BLaER1 treated with 17β-estradiol and CSF1 and Interleukin-3, amounts not matched to agents 10 nM and 100 nM (cell line): ENCODE data around the gene MLPH.

Experiments used
- H3K27ac ChIP-seq, 11 experiments: shearing (Covaris generic); formaldehyde crosslinking; 2 replicates each; pipeline ENCODE4 v1.8.1; 2022
- H3K27me3 ChIP-seq, 11 experiments: shearing (Covaris generic); formaldehyde crosslinking; 2 replicates each; pipeline ENCODE4 v1.8.1; 2022
- H3K36me3 ChIP-seq, 11 experiments: shearing (Covaris generic); formaldehyde crosslinking; 2 replicates each; pipeline ENCODE4 v1.8.1; 2022
- H3K4me1 ChIP-seq, 10 experiments: shearing (Covaris generic); formaldehyde crosslinking; 2 replicates each; pipeline ENCODE4 v1.8.1; 2022
- H3K4me2 ChIP-seq, 11 experiments: shearing (Covaris generic); formaldehyde crosslinking; 2 replicates each; pipeline ENCODE4 v1.8.1; 2022
- H3K4me3 ChIP-seq, 10 experiments: shearing (Covaris generic); formaldehyde crosslinking; 2 replicates each; pipeline ENCODE4 v1.8.1; 2022
- H3K9ac ChIP-seq, 11 experiments: shearing (Covaris generic); formaldehyde crosslinking; 2 replicates each; pipeline ENCODE4 v1.8.1; 2022
- H3K9me3 ChIP-seq, 11 experiments: shearing (Covaris generic); formaldehyde crosslinking; replicated peaks in 1 of 11; 2 replicates each; pipeline ENCODE4 v1.8.1; 2022
- H4K20me1 ChIP-seq, 11 experiments: shearing (Covaris generic); formaldehyde crosslinking; 2 replicates each; pipeline ENCODE4 v1.8.1; 2022
- Cebpa-rat ChIP-seq, 11 experiments: shearing (Covaris generic); IDR thresholded peaks; 2 replicates each; pipeline ENCODE4 v1.8.1; 2022

Gene MLPH

DNA sequence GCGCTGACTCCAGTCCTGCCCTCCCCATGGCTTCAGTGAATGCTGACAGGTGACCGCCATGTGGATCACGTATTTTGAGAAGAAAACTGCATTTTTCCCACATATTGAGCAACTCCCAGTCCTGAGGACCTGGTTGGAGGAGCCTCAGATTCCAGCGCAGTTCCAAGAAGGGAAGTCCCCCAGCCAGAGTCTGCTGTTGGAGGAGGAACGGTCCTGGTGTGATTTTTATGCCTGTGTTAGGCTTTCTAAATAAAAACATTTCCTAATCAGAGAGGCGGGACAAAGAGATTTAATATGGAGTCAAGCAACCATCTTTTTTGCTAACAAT lies 40.7 kb upstream of the MLPH start:
- Histone ChIP-seq H3K4me2 (no peak overlapping the region), H4K20me1 (no peaks in the 10 kb centered on the region), H3K36me3 (no peaks in the 10 kb centered on the region), H3K4me1 (peaks cover 15 to 52% (median 37%) of the 10 kb centered on the region in 10 experiments), H3K4me3 (no peak overlapping the region), H3K27ac (no peak overlapping the region), H3K27me3 (no peaks in the 10 kb centered on the region), H3K9me3 (peaks cover 0 to 26% (median 12%) of the 10 kb centered on the region in 11 experiments; a peak in 15 of 22 replicates), H3K9ac (no peak overlapping the region)
- TF ChIP-seq Cebpa-rat (IDR thresholded peaks at IDR 0.05): no peak

- TF ChIP-seq Cebpa-rat (IDR thresholded peaks at IDR 0.05): no peak
- no peaks in the 10 kb centered on the region for H3K27me3 ChIP-seq
Observed at GRCh38 chr2:237447496-237447895, 39.6 kb upstream of the MLPH start.

GRCh38 chr2:237448171-237448570 lies 38.9 kb upstream of the MLPH start:
- H4K20me1 ChIP-seq: no peaks in the 10 kb centered on the region
- peak overlapping the region in 7 of 11 experiments; percentile 65 to 86 (median 81); a peak in 11 of 22 replicates for H3K4me2 ChIP-seq
- H3K9me3 ChIP-seq: peaks cover 0 to 34% (median 19%) of the 10 kb centered on the region in 11 experiments; a peak in 16 of 22 replicates
- H3K4me1 ChIP-seq: peaks cover 16 to 65% (median 47%) of the 10 kb centered on the region in 10 experiments
- no peaks in the 10 kb centered on the region for H3K36me3 ChIP-seq
- no peak overlapping the region for H3K4me3 ChIP-seq
- H3K27ac ChIP-seq: no peak overlapping the region
- no peaks in the 10 kb centered on the region for H3K27me3 ChIP-seq
- no peak for TF ChIP-seq Cebpa-rat (IDR thresholded peaks at IDR 0.05)
- no peak overlapping the region for H3K9ac ChIP-seq

More at GRCh38 chr2:237447496-237447895, 39.6 kb upstream of the MLPH start:
- Histone ChIP-seq H3K4me2 (no peak overlapping the region), H3K9me3 (peaks cover 0 to 33% (median 19%) of the 10 kb centered on the region in 11 experiments; a peak in 16 of 22 replicates), H3K27ac (no peak overlapping the region), H3K36me3 (no peaks in the 10 kb centered on the region), H4K20me1 (no peaks in the 10 kb centered on the region), H3K9ac (no peak overlapping the region), H3K4me1 (peaks cover 16 to 58% (median 42%) of the 10 kb centered on the region in 10 experiments), H3K4me3 (no peak overlapping the region)

DNA sequence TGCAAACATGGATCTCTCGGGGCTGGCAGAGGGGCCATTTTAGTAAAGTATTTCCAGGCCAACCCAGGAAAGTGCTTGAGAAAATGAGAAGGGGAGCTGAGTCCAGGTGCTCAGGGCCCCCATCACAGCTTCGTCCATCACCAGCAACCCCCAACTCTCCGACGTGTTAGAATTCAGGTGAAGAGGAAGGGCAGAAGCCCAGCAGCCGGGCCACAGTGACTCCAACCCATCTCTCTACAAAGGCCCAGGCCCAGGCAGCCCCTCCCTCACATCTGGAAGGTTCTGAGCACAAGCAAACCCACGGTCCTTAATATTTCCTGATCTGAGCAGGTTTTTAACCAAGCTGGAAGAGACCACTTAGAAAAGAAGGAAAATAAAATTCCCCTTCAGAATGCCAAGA lies 38.4 kb upstream of the MLPH start:
- Histone ChIP-seq H3K4me1 (peaks cover 16 to 69% (median 47%) of the 10 kb centered on the region in 10 experiments), H4K20me1 (no peaks in the 10 kb centered on the region), H3K9ac (no peak overlapping the region), H3K4me2 (peak overlapping the region; percentile 57 to 86 (median 78); a peak in 19 of 22 replicates), H3K4me3 (no peak overlapping the region), H3K27me3 (no peaks in the 10 kb centered on the region), H3K36me3 (no peaks in the 10 kb centered on the region), H3K9me3 (peaks cover 0 to 35% (median 19%) of the 10 kb centered on the region in 11 experiments; a peak in 16 of 22 replicates), H3K27ac (no peak overlapping the region)
- no peak for TF ChIP-seq Cebpa-rat (IDR thresholded peaks at IDR 0.05)

- Histone ChIP-seq H3K9ac (peak overlapping the region in 2 of 11 experiments; percentile 14 to 40; a peak in 2 of 22 replicates), H3K36me3 (no peaks in the 10 kb centered on the region), H3K9me3 (peaks cover 0 to 42% (median 21%) of the 10 kb centered on the region in 11 experiments; a peak in 17 of 22 replicates), H3K4me3 (peak overlapping the region in 3 of 10 experiments; percentile 4 to 12 (median 8); a peak in 2 of 20 replicates), H3K27me3 (no peaks in the 10 kb centered on the region), H3K27ac (peak overlapping the region in 7 of 11 experiments; percentile 1 to 38 (median 27); a peak in 11 of 22 replicates), H3K4me2 (peak overlapping the region; percentile 57 to 86 (median 78)), H3K4me1 (peaks cover 16 to 71% (median 47%) of the 10 kb centered on the region in 10 experiments), H4K20me1 (no peaks in the 10 kb centered on the region)
- no peak for TF ChIP-seq Cebpa-rat (IDR thresholded peaks at IDR 0.05)
Observed at GRCh38 chr2:237449193-237449881, 37.7 kb upstream of the MLPH start.

GRCh38 chr2:237450108-237450507 lies 36.9 kb upstream of the MLPH start:
- peak overlapping the region in 6 of 11 experiments; percentile 1 to 38 (median 26); a peak in 6 of 22 replicates for H3K27ac ChIP-seq
- peak overlapping the region in 2 of 10 experiments; percentile 8 to 12; a peak in 4 of 20 replicates for H3K4me3 ChIP-seq
- H3K4me1 ChIP-seq: peaks cover 16 to 70% (median 45%) of the 10 kb centered on the region in 10 experiments

GRCh38 chr2:237450583-237450982 lies 36.5 kb upstream of the MLPH start:
- Histone ChIP-seq H3K4me2 (peak overlapping the region in 8 of 11 experiments; percentile 57 to 86 (median 80); a peak in 15 of 22 replicates), H3K9ac (no peak overlapping the region), H3K27me3 (no peaks in the 10 kb centered on the region), H3K27ac (no peak overlapping the region; a peak in 1 of 22 replicates), H3K4me1 (peaks cover 18 to 70% (median 46%) of the 10 kb centered on the region in 10 experiments), H3K36me3 (no peaks in the 10 kb centered on the region), H3K9me3 (peaks cover 0 to 55% (median 32%) of the 10 kb centered on the region in 11 experiments; a peak in 18 of 22 replicates), H3K4me3 (no peak overlapping the region), H4K20me1 (no peaks in the 10 kb centered on the region)
- TF ChIP-seq Cebpa-rat (IDR thresholded peaks at IDR 0.05): no peak

More at GRCh38 chr2:237450108-237450507, 36.9 kb upstream of the MLPH start:
- Histone ChIP-seq H3K9me3 (peaks cover 0 to 50% (median 29%) of the 10 kb centered on the region in 11 experiments; a peak in 18 of 22 replicates), H3K4me2 (peak overlapping the region; percentile 57 to 86 (median 78); a peak in 21 of 22 replicates), H3K27me3 (no peaks in the 10 kb centered on the region), H3K9ac (no peak overlapping the region), H4K20me1 (no peaks in the 10 kb centered on the region), H3K36me3 (no peaks in the 10 kb centered on the region)
- no peak for TF ChIP-seq Cebpa-rat (IDR thresholded peaks at IDR 0.05)

DNA sequence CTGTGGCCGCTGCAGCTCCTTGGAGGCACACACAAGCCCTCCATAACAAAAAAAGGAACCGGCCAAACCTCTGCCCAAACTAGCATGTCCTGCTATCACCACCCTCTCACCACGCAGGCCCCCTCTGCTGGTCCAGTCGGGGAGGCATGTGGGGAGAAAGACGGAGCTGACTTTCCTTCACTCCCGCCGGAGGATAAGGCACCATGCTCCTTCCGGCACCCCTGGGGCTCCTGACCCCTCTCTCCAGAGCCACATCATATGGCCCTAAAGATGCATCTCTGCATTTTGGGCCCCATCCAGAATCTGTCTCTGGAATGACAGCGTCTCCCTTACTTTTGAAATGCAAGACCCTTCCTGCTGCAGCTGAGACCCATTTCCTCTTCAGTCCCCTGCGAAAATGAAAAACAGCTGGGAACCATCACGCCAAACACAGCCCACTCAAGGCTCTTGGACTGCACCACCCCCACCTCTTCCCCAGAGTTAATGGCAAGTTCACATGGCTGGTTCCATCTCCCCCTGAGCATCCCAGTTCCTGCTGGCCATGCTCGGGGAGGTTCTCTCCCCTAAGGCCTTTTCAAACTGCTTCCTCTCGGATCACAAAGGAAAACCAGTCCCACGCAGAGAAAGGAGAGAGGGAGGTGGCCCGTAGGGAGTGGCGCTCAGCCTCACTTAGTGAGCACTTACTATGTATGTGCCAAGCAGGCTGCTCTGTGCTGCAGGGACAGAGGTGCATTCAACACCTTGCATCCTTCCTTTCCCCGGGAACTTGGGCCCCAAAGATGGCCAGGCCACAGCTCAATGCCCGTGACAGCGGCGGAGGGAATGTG lies 35.2 kb upstream of the MLPH start:
- Histone ChIP-seq H3K4me3 (no peak overlapping the region), H4K20me1 (no peaks in the 10 kb centered on the region), H3K9ac (no peak overlapping the region), H3K27me3 (no peaks in the 10 kb centered on the region), H3K27ac (no peak overlapping the region), H3K4me2 (peak overlapping the region in 7 of 11 experiments; percentile 2 to 34 (median 25); a peak in 11 of 22 replicates), H3K9me3 (peaks cover 0 to 51% (median 32%) of the 10 kb centered on the region in 11 experiments; a peak in 18 of 22 replicates), H3K36me3 (no peaks in the 10 kb centered on the region), H3K4me1 (peaks cover 31 to 81% (median 56%) of the 10 kb centered on the region in 10 experiments)
- TF ChIP-seq Cebpa-rat (IDR thresholded peaks at IDR 0.05): no peak
